ENCODE measurements around the gene ELK1.
"Not testable (repeated sequence)": the region's sequence is repeated elsewhere in the genome, so short reads cannot be mapped to it uniquely, and the experiment has no call there.

Gene ELK1

DNA sequence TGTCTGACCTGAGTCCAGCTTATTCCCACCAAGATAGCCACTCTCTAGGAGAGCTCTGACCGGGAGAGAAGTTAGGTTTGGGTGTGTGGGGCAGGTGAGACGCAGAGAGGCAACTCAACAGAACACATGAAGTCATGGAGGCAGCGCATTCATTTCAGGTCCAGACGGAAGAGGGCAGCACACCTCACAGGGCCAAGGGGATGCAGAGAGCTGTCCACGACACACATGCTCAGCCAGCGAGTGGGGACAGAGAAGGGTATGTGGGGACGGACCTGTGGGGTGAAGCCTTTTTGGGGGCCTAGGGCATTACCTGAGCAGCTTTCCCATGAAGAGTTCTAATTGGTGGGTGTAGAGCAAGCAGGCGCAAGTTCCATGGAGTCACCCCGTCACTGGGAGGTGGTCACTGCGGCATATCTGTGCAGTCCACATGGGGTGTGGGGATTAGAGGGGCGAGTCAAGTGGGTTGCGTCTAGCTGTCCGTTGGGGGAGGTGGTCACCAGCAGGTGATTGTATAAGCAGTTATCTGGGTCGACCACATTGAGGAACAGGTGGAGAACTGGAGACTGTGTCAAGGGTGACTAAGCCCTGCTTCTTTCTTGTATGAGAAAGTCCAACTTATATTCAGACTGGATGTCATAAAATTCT lies 32.9 kb upstream of the ELK1 start:
- Histone ChIP-seq H3K4me3 (replicated peaks; ENCODE audit: low read depth, low read length) (no peak overlapping the region), H3K27me3 (replicated peaks; ENCODE audit: control insufficient read depth, insufficient read depth, low read length) (no peaks in the 10 kb centered on the region), H3K36me3 (ENCODE audit: control insufficient read depth, insufficient read depth, low read length) (no peaks in the 10 kb centered on the region)
- TF ChIP-seq, protein P1, sequence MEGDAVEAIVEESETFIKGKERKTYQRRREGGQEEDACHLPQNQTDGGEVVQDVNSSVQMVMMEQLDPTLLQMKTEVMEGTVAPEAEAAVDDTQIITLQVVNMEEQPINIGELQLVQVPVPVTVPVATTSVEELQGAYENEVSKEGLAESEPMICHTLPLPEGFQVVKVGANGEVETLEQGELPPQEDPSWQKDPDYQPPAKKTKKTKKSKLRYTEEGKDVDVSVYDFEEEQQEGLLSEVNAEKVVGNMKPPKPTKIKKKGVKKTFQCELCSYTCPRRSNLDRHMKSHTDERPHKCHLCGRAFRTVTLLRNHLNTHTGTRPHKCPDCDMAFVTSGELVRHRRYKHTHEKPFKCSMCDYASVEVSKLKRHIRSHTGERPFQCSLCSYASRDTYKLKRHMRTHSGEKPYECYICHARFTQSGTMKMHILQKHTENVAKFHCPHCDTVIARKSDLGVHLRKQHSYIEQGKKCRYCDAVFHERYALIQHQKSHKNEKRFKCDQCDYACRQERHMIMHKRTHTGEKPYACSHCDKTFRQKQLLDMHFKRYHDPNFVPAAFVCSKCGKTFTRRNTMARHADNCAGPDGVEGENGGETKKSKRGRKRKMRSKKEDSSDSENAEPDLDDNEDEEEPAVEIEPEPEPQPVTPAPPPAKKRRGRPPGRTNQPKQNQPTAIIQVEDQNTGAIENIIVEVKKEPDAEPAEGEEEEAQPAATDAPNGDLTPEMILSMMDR (IDR thresholded peaks at IDR 0.05; ENCODE audit: insufficient read depth, low read length, poor library complexity, severe bottlenecking), result no peak
- no peak for DNase-seq (ENCODE audit: extremely low read depth, insufficient read length)

DNA sequence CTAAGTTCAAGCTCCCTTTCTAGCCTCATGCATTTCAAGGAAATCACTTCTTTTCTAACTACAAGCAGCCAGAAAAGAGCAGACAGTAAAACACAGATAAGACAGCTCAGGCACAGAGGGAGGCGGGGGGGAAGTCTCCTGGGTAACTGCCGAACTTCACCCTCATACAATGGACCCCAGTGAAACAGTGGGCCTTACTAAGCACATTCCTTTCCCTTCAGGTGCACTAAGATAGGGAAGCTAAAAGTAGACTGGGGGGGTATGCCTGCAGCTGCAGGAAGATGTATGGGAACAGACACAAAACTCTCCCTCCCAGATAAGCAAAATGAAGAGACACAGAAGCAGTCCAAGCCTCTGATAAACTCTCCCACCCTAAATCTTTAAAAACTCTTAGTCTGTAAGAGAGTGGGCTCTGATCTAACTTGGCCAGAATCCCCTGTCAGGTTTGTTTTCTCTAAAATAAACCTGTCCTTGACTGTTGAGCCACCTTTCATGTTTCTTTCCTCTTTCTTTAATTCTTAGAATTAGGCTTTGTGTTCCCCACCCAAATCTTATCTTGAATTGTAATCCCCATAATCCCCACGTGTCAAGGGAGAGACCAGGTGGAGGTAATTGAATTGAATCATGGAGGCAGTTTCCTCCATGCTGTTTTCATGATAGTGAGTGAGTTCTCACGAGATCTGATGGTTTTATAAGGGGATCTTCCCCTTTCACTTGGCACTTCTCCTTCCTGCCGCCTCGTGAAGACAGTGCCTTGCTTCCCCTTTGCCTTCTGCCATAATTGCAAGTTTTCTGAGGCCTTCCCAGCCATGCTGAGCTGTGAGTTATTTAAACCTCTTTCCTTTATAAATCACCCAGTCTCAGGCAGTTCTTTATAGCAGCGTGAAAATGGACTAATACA lies 25.8 kb upstream of the ELK1 start:
- not testable (repeated sequence) for DNase-seq (ENCODE audit: extremely low read depth, insufficient read length); H3K27me3 ChIP-seq (replicated peaks; ENCODE audit: control insufficient read depth, insufficient read depth, low read length); H3K36me3 ChIP-seq (ENCODE audit: control insufficient read depth, insufficient read depth, low read length); H3K4me3 ChIP-seq (replicated peaks; ENCODE audit: low read depth, low read length)

DNA sequence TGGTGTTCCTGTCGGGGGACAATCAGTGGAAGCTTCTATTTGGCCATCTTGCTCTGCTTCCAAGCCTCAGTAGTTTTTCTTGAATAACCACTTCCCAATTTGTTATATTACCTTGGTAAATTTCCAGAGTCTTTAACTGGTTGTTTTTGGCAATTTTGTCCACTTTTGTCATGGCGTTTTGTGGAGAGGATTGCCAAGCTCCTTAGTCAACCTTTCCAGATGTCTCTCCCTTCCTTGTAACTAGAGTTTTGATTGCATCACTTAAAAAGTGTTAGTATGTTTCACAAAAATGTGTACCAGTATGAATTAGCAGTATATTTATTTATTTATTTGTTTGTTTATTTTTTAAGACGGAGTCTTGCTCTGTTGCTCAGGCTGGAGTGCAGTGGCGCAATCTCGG lies 24.4 kb upstream of the ELK1 start:
- Histone ChIP-seq H3K4me3 (replicated peaks; ENCODE audit: low read depth, low read length) (no peak overlapping the region), H3K36me3 (ENCODE audit: control insufficient read depth, insufficient read depth, low read length) (no peaks in the 10 kb centered on the region), H3K27me3 (replicated peaks; ENCODE audit: control insufficient read depth, insufficient read depth, low read length) (no peaks in the 10 kb centered on the region)
- TF ChIP-seq, protein P1 (IDR thresholded peaks at IDR 0.05; ENCODE audit: insufficient read depth, low read length, poor library complexity, severe bottlenecking), result no peak
- no peak for DNase-seq (ENCODE audit: extremely low read depth, insufficient read length)

DNA sequence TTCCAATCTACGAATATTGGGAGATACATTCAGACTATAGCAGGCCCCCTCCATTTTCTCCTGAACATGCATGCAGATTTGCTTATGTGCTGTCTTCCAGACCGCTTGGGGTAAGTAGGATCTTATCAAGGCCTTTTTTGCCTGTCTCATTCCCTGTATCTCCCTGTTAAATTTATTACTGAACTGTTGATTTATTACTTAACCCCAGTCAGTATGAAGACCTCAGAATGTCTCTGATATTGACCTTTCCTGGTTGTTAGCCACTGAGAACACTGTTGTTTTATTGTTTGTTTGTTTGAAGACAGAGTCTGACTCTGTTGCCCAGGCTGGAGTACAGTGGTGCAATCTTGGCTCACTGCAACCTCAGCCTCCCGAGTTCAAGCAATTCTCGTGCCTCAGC lies 15.4 kb upstream of the ELK1 start:
- not testable (repeated sequence) for H3K36me3 ChIP-seq (ENCODE audit: control insufficient read depth, insufficient read depth, low read length); DNase-seq (ENCODE audit: extremely low read depth, insufficient read length); H3K27me3 ChIP-seq (replicated peaks; ENCODE audit: control insufficient read depth, insufficient read depth, low read length); H3K4me3 ChIP-seq (replicated peaks; ENCODE audit: low read depth, low read length)

DNA sequence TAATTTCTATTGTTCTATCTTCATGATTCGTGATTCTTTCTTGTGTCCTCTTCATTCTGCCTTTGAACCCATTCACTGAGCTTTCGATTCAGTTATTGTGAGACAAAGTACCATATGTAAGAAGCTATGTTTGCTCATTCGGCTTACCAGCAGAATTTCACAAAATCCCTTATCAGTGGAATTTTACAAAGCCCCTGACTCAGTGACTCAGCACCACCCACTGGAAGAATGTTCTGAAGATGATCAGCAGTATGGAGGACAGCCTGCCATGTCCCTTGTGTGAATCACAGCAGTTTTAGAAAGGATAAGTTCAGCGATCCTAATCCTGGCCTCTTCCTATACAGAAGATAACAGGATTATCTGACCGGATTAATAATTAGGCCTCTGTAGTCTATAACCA lies 14.4 kb upstream of the ELK1 start:
- TF ChIP-seq, protein P1 (IDR thresholded peaks at IDR 0.05; ENCODE audit: insufficient read depth, low read length, poor library complexity, severe bottlenecking), result no peak
- Histone ChIP-seq H3K4me3 (replicated peaks; ENCODE audit: low read depth, low read length) (no peak overlapping the region), H3K27me3 (replicated peaks; ENCODE audit: control insufficient read depth, insufficient read depth, low read length) (no peaks in the 10 kb centered on the region), H3K36me3 (ENCODE audit: control insufficient read depth, insufficient read depth, low read length) (no peaks in the 10 kb centered on the region)
- DNase-seq (ENCODE audit: extremely low read depth, insufficient read length), result no peak

DNA sequence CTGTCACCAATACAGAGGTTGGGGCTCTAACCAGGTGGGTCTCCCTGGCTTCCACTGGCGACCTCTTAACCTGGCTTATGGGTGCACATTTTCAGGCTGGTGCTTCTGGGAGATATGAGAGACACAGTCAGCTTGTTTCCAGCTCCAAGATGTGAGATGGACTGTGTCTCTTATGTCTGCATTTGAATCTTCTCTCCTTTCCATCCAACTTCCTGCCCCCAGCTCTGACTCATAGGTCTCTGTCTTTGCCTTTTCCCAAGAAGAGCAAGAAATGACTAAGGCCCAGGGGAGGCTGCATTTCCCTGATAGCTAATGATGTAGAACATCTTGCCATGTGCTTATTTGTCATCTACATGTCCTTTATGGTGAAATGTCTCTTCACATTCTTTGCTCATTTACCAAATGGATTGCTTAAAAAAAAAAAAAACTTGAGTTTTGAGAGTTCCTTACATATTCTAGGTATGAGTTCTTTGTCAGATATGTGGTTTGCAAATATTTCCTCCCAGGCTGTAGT lies 11.8 kb upstream of the ELK1 start:
- H3K27me3 ChIP-seq (replicated peaks; ENCODE audit: control insufficient read depth, insufficient read depth, low read length), result no peaks in the 10 kb centered on the region
- TF ChIP-seq, protein P1 (IDR thresholded peaks at IDR 0.05; ENCODE audit: insufficient read depth, low read length, poor library complexity, severe bottlenecking), result no peak
- no peaks in the 10 kb centered on the region; the same call in 1 of the 2 replicates for H3K36me3 ChIP-seq (ENCODE audit: control insufficient read depth, insufficient read depth, low read length)
- H3K4me3 ChIP-seq (replicated peaks; ENCODE audit: low read depth, low read length), result no peak overlapping the region
- DNase-seq (ENCODE audit: extremely low read depth, insufficient read length), result no peak
